ENCODE data around the gene KCTD15.

Gene KCTD15

DNA sequence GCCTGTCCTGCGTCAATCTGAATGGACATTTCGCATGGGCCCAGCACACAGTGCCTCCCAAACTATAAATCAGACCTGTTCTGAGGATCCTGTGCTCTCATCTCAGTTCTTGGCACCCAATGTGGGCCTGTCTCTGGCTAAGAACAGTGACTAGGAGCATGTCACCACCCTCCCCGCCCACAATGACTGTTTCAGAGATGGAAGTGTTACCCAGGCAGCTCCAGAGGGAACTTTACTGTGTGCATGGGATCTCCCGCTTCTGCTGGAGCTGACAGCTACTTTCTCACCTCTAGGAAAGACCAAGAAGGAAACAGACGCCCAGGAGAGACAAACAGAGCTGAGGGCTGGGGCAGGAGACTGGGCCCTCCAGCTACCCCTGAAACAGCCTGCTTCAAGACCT lies 45.0 kb downstream of the KCTD15 start:
- no peak overlapping the region for H3K27ac ChIP-seq
- TF ChIP-seq ZFX (IDR thresholded peaks at IDR 0.05) = no peak
- TF ChIP-seq, protein P1, sequence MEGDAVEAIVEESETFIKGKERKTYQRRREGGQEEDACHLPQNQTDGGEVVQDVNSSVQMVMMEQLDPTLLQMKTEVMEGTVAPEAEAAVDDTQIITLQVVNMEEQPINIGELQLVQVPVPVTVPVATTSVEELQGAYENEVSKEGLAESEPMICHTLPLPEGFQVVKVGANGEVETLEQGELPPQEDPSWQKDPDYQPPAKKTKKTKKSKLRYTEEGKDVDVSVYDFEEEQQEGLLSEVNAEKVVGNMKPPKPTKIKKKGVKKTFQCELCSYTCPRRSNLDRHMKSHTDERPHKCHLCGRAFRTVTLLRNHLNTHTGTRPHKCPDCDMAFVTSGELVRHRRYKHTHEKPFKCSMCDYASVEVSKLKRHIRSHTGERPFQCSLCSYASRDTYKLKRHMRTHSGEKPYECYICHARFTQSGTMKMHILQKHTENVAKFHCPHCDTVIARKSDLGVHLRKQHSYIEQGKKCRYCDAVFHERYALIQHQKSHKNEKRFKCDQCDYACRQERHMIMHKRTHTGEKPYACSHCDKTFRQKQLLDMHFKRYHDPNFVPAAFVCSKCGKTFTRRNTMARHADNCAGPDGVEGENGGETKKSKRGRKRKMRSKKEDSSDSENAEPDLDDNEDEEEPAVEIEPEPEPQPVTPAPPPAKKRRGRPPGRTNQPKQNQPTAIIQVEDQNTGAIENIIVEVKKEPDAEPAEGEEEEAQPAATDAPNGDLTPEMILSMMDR (conservative IDR thresholded peaks at IDR 0.05) = no peak

DNA sequence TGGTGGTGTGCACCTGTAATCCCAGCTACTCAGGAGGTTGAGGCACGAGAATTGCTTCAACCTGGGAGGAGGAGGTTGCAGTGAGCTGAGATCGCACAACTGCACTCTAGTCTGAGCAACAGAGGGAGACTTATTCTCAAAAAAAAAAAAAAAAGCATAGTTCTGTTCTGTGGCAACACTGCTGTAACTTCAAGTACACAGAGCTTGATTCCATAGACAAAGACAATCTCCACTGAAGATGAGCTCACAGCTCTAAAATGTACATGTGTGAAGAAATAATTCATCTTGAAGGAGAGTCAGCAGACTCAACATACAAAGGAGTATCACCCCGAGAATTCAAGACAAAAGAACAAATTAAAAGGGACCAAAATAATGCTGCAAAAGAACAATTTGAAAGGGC lies 47.8 kb downstream of the KCTD15 start:
- H3K27ac ChIP-seq = no peak overlapping the region
- TF ChIP-seq, protein P1 (conservative IDR thresholded peaks at IDR 0.05) = no peak
- no peak for TF ChIP-seq ZFX (IDR thresholded peaks at IDR 0.05)

DNA sequence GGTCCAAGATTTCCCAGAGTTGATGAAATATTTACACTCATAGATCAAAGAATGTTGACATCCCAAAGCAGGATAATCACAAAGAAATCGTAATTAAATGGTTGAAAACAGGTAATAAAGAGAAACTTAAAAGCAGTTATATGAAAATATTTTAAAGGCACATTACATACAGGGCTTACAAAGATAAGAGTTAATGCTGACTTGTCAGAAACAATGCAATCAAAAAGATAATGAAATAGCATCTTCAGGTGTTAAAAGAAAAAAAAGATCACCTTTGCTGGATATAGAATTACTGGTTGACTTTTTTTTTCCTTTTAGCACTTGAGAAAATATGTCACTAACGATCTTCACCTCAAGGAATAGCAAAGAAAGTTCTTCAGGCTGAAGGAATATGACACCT lies 48.8 kb downstream of the KCTD15 start:
- H3K27ac ChIP-seq = no peak overlapping the region
- TF ChIP-seq, protein P1 (conservative IDR thresholded peaks at IDR 0.05) = no peak
- no peak for TF ChIP-seq ZFX (IDR thresholded peaks at IDR 0.05)

DNA sequence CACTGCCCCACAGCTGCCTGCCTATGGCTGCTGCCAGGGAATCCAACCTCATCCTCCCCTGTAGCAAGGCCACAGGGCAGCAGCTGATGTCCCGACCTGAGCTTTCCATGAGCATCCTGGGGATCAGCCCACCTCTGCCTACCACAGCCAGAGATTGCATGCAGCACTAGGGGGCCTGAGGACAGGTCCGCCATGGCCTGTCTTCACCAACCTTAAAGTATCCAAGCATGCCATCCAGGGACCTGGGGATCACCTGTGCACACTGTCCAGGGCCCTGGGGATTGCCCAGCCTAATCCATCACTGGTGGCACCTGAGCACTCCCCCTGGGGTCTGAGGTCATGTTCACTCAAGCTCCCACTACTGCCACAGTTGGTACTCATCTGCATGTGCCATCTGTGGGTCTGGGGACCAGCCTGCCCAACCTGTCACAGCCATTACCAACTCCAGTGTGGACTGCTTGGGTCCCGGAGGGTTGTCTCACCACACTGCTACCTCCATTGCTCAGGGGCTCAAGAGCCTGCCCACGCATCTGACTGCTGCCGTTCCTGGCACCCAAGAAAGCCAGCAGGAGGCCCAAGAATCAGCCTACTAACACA lies 53.0 kb downstream of the KCTD15 start:
- H3K27ac ChIP-seq = no peak overlapping the region
- TF ChIP-seq, protein P1 (conservative IDR thresholded peaks at IDR 0.05) = no peak
- TF ChIP-seq ZFX (IDR thresholded peaks at IDR 0.05) = no peak

DNA sequence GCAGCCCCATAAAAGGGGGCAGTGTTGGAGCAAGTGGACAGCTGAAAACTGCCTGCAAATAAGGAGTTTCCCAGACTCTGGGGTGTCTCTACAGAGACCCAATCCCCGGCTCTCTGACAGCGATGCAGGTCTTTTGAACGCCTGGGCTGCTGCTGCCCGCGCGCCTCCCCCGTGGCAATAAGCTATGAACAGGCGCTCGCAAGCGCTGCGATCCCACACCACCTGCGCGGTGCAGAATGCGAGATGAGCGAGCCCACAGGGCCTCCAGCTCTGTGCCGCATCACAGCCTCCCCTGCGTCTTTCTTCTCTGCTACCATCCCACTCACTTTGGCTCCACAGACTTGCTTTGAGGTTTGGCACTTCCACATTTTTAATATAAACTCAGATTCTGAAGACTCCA lies 62.3 kb downstream of the KCTD15 start:
- H3K27ac ChIP-seq = no peak overlapping the region
- TF ChIP-seq ZFX (IDR thresholded peaks at IDR 0.05) = no peak
- TF ChIP-seq, protein P1 (conservative IDR thresholded peaks at IDR 0.05) = no peak

DNA sequence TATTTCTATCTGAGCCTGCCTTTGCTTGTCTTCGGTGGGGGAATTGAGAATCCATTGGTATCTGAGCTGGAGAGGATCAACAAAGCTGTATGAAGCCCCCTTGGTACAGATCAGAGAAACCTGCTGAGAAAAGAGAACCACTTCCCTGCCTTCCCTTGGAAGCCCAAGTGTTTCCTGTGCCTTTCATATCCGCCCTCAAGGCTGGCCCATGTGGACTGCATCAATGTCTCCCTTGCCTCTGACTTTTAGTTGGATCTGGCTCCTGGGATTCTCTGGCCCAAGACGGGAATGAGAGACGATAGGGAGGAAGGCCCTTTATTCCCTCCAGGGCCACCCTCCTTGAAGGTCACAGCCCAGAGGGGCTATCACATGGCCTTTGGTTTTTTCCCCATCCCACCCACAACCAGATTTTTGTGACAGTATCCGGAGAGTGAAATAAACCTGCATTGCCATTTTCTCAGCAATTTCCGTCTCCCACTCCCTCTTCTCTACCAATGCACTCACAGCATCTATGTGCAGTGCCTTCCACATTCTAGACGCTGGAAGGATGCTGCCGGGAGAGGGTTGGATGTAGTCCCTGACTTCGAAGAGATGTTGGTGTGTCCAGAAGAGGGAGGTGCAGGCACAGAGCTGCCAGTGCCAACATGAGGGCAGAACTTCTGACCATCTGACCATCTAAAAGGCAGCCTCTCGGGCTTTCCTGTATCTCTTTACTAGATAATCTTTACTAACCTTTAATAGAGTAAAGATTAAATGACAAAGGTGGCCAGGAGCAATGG lies 63.8 kb downstream of the KCTD15 start:
- TF ChIP-seq ZFX (IDR thresholded peaks at IDR 0.05) = no peak
- no peak overlapping the region for H3K27ac ChIP-seq

DNA sequence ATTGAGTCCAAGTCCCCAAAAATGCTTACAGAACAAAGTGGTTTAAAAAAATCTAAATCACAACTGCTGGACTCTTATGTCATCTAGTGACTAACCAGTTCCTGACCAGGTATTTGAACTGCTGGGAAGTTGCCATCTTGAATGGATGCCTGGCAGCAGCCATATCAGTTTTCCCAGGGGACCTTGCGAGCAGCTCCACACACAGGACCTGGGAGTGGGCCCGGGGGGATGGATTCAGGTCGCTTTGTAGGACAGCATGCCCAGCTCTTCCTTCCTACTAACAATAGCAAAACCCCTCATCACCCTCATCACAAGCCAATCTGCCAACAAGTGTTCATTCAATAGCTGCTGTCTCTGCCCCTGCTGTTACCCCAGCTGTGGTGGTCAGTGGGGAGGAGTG lies 65.3 kb downstream of the KCTD15 start:
- TF ChIP-seq, protein P1 (conservative IDR thresholded peaks at IDR 0.05) = no peak
- TF ChIP-seq ZFX (IDR thresholded peaks at IDR 0.05) = no peak
- no peak overlapping the region for H3K27ac ChIP-seq

DNA sequence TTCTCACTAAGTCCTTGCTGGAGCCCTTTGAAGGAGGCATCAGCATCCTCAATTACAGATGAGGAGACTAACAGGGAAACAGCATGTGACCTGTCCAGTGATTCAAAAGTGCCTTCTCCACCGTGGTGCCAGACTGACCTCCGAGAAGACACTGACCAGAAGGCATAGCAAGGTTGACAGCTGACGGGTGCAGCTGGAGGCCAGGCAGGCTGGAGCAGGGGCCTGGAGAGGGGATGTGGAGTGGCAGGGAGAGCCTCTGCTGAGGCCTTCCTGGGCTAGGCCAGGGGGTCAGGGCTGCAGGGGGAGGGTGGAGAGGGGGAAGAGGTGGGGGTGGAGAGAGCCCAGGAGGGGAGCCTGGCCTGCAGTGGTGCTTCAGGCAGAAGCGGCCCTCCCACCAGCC lies 66.3 kb downstream of the KCTD15 start:
- TF ChIP-seq ZFX (IDR thresholded peaks at IDR 0.05) = no peak
- TF ChIP-seq, protein P1 (conservative IDR thresholded peaks at IDR 0.05) = no peak
- no peak overlapping the region for H3K27ac ChIP-seq

Measured in C4-2B (cell line).